SK-MEL-5 (cell line): ENCODE measurements around the gene SMCO4. TPM values are rescaled to one million over a fixed set of nuclear protein-coding genes. Genes with fewer than 3 reads are reported as not detected.
"Not testable (repeated sequence)": the region's sequence is repeated elsewhere in the genome, so short reads cannot be mapped to it uniquely, and the experiment has no call there.

Experiments
- DNase-seq: peaks from one replicate; pipeline ENCODE4 v3.0.0-alpha.2; 2016; ENCODE audit warnings: low read depth, low spot score
- in situ Hi-C: cut with HindIII; loops from 2 replicates; pipeline ENCODE4 v1.10.0; 2016; ENCODE audit warnings: low sequenced_read_pairs, high pct_unique_total_duplicates, low pct_unique_long_range_greater_than_20kb
- total RNA-seq: library from RNA; depleted of rRNA; stranded (reverse); fragments of >200 nt; shearing (Covaris generic); gene quantifications from 2 replicates; pipeline ENCODE4 v1.2.3, GENCODE V29; 2014

SMCO4 gene
- total RNA-seq, 1 experiment from 2014 or later = 50.7 TPM

GRCh38 chr11:93536101-93536861 lies 6.9 kb downstream of the SMCO4 start:
- no peak for DNase-seq
- in situ Hi-C loops = no loop called here

- in situ Hi-C loops, DNase-seq: not testable (repeated sequence)
These were observed 7.6 kb downstream of the SMCO4 start for GRCh38 chr11:93535578-93535977.

GRCh38 chr11:93532806-93533205 lies 10.4 kb downstream of the SMCO4 start:
- DNase-seq = no peak
- in situ Hi-C loops = no loop called here

GRCh38 chr11:93532281-93532789 lies 10.9 kb downstream of the SMCO4 start:
- in situ Hi-C loops = no loop called here
- DNase-seq = no peak

GRCh38 chr11:93530468-93530826 lies 12.7 kb downstream of the SMCO4 start:
- no peak for DNase-seq
- in situ Hi-C loops = no loop called here

DNA sequence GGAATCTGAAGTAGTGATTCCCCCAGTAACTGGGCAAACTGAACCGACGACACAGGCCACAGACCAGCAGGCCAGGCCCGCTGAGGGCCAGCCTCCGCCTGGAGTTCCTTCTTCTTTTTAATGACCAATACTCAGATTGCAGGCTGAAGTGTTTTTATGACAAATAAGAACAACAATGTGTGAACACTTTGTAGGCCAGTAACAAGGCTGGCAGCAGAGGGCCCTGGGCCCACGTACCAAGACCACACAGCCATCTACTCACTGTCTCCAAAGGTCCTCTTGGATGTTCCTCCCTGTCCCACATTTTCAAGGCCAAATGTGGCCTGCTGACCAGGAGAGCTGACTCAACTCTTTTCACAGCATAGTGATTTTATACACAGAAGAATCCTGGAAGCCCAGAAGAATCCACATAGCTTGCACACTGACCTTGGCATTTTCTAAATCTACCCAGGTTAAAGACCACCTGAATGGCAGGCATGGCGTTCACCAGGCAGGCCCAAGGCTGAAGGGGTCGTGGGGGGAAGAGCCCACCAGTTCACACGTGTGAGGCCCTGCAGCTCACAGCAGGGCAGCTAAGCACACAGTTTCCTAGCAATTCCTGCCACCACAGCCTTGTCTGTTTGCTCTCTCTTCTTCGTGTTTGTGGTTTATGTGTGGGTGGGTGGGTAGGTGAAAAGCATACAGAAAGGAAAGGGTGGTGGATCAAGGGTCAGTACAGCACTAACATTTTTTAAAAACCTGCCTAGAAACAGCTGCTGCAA lies 13.3 kb downstream of the SMCO4 start:
- no peak for DNase-seq
- in situ Hi-C loops = no loop called here

GRCh38 chr11:93528757-93529645 lies 14.2 kb downstream of the SMCO4 start:
- in situ Hi-C loops = no loop called here
- DNase-seq = no peak

- in situ Hi-C loops = no loop called here
- DNase-seq = no peak
These were observed 14.9 kb downstream of the SMCO4 start for GRCh38 chr11:93528252-93528651.

- in situ Hi-C loops = no loop called here
- DNase-seq = no peak
These were observed 16.3 kb downstream of the SMCO4 start for GRCh38 chr11:93526641-93527583.

- DNase-seq = no peak
- in situ Hi-C loops = no loop called here
These were observed 16.9 kb downstream of the SMCO4 start for GRCh38 chr11:93526346-93526633.

DNA sequence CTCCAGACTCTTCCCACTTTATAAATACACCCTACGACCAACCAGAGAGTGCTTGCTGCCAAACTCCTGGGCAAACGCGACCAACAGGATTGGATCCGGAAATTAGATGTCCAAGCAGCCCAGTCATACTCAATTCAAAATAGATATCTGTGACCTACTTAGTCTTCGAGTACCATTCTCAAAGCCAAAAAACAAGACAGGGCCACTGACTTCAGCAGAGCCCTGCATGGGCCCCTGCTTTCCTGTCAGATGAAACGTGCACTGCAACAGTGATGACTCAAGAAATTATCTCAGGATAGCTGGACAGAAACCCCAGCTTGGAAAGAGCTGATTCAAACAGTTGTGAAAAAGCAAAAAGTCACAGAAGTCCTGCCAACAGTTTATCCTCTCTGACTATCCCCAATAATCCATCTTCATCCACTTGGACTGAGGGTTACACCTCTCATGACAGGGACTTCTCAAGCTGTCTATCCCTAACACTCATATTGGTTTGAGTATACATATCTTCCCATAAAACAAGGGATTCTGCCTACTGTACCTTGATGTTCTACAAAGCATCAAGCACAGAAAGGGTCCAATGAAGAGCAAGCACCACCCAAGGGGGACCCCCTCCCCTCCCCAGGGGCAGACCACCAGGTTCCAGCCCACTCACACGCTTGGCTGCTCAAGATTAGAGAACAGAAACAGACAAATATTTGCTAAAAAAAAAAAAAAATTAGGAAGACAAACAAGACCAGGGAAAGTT lies 17.4 kb downstream of the SMCO4 start:
- in situ Hi-C loops = no loop called here
- DNase-seq = no peak

DNA sequence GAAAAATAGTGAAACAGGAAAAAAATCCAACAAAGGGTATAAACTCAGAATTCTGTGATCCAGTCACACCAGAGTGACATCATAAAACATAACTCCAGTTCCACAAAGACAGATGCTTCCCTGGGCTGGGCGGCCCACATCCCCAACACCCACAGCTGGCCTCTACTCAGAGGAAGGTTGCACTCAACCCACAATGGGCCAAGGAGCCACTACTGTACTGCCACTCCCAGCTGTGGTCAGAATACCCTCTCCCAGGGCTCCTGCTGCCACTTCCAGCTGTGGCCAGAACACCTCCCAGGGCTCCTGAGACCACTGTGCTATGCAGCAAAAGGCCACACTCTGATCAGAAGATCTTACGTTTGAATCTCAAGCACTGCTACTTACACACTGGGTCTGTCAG lies 18.3 kb downstream of the SMCO4 start:
- DNase-seq = no peak
- in situ Hi-C loops = no loop called here

- in situ Hi-C loops = no loop called here
These were observed 19.0 kb downstream of the SMCO4 start for GRCh38 chr11:93524173-93524536.

GRCh38 chr11:93520726-93521509 lies 22.3 kb downstream of the SMCO4 start:
- no peak for DNase-seq
- in situ Hi-C loops = no loop called here

More at GRCh38 chr11:93524173-93524536, 19.0 kb downstream of the SMCO4 start:
- no peak for DNase-seq

DNA sequence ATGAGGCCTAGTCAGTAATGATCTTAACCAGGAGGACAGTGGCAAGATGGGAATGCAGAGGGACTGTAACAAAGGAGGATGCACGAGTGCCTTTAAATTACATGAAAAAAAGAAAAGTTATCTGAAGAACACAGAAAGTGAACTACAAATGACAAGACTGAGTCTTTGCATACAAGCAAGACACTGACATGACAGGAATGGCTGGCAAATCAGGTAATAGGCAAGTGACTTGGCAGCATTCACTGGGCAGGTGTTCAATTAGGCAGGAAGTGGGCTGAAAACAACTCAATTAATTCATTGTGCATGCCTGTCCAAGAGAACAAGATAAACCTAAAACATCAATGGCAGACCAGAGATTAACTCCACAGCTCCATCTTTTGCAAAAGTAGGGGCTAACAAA lies 24.0 kb downstream of the SMCO4 start:
- in situ Hi-C loops = no loop called here
- no peak for DNase-seq

GRCh38 chr11:93518081-93518480 lies 25.1 kb downstream of the SMCO4 start:
- in situ Hi-C loops = no loop called here

More at GRCh38 chr11:93518081-93518480, 25.1 kb downstream of the SMCO4 start:
- no peak for DNase-seq
